ENCODE data around the gene RPL10.
A peak's percentile ranks its signal among the peaks of the same experiment; 100 is the strongest.

The RPL10 gene

GRCh38 chrX:154431341-154431740 is 33.2 kb downstream of the RPL10 start:
- DNase-seq: no peak

- DNase-seq: no peak
Observed at GRCh38 chrX:154432210-154432609, 34.0 kb downstream of the RPL10 start.

GRCh38 chrX:154433605-154434004 is 35.4 kb downstream of the RPL10 start:
- no peak for DNase-seq

GRCh38 chrX:154434394-154435168 is 36.4 kb downstream of the RPL10 start:
- no peak for DNase-seq

- DNase-seq: no peak
Observed at GRCh38 chrX:154435171-154435733, 37.1 kb downstream of the RPL10 start.

GRCh38 chrX:154436374-154436982 is 38.3 kb downstream of the RPL10 start:
- DNase-seq: peak; percentile 49 to 53

- peak; percentile 60 to 66 for DNase-seq
Observed at GRCh38 chrX:154436983-154437752, 39.0 kb downstream of the RPL10 start, which contains the start of gene GDI1. Gene GDI1 (plus strand): TSS chrX:154437154. CDS start chrX:154437255, 101 bp downstream.

GRCh38 chrX:154437971-154438893 is 40.1 kb downstream of the RPL10 start:
- no peak for DNase-seq

GRCh38 chrX:154439841-154440240 is 41.7 kb downstream of the RPL10 start:
- DNase-seq: no peak

- DNase-seq: no peak
Observed at GRCh38 chrX:154440623-154441357, 42.6 kb downstream of the RPL10 start.

GRCh38 chrX:154441564-154441963 is 43.4 kb downstream of the RPL10 start:
- no peak for DNase-seq

- no peak for DNase-seq
Observed at GRCh38 chrX:154441984-154442707, 44.0 kb downstream of the RPL10 start.

- DNase-seq: no peak
Observed at GRCh38 chrX:154443479-154443910, 45.3 kb downstream of the RPL10 start.

- DNase-seq: peak; percentile 71 to 79
Observed at GRCh38 chrX:154443992-154444754, 46.0 kb downstream of the RPL10 start, which contains the start of gene FAM50A. Gene FAM50A (plus strand): TSS chrX:154444141. CDS start chrX:154444236, 95 bp downstream.

GRCh38 chrX:154444755-154445246 is 46.6 kb downstream of the RPL10 start:
- no peak for DNase-seq

GRCh38 chrX:154445776-154446175 is 47.6 kb downstream of the RPL10 start:
- no peak for DNase-seq

- DNase-seq: no peak
Observed at GRCh38 chrX:154446430-154446829, 48.3 kb downstream of the RPL10 start.

GRCh38 chrX:154448484-154448883 is 50.3 kb downstream of the RPL10 start:
- no peak for DNase-seq

- no peak for DNase-seq
Observed at GRCh38 chrX:154449618-154450017, 51.4 kb downstream of the RPL10 start.

GRCh38 chrX:154450312-154450711 is 52.1 kb downstream of the RPL10 start:
- no peak for DNase-seq
